Pulmonary artery endothelial cell (primary cell): ENCODE results near the gene PIKFYVE. TPM values are rescaled to one million over a fixed set of nuclear protein-coding genes. Genes with fewer than 3 reads are reported as not detected.
"Not testable (repeated sequence)": the region's sequence is repeated elsewhere in the genome, so short reads cannot be mapped to it uniquely, and the experiment has no call there.

Experiments used
- DNase-seq: peaks from one replicate; pipeline ENCODE4 v3.0.0-alpha.2; 2011; ENCODE audit warnings: low read depth, low spot score
- total RNA-seq: library from RNA; depleted of rRNA; stranded (reverse); fragments of >200 nt; gene quantifications from 2 replicates; pipeline ENCODE4 v1.2.3, GENCODE V29; 2014

PIKFYVE gene
- total RNA-seq, 1 donor from 2014 or later, result 23.4 TPM

- no peak for DNase-seq
These were observed 92.9 kb downstream of the PIKFYVE start for GRCh38 chr2:208358758-208359631.

GRCh38 chr2:208359632-208359986 lies 93.6 kb downstream of the PIKFYVE start:
- DNase-seq, result no peak

- DNase-seq, result no peak
These were observed 94.4 kb downstream of the PIKFYVE start for GRCh38 chr2:208360259-208361076.

- no peak for DNase-seq
These were observed 95.0 kb downstream of the PIKFYVE start for GRCh38 chr2:208361077-208361441.

- no peak for DNase-seq
These were observed 97.4 kb downstream of the PIKFYVE start for GRCh38 chr2:208363485-208363884.

GRCh38 chr2:208366215-208367127 lies 100.4 kb downstream of the PIKFYVE start:
- DNase-seq, result no peak

GRCh38 chr2:208369091-208369490 lies 103.0 kb downstream of the PIKFYVE start:
- DNase-seq, result no peak

- no peak for DNase-seq
These were observed 105.0 kb downstream of the PIKFYVE start for GRCh38 chr2:208370881-208371633.

- no peak for DNase-seq
These were observed 105.5 kb downstream of the PIKFYVE start for GRCh38 chr2:208371634-208371935.

- DNase-seq, result no peak
These were observed 107.5 kb downstream of the PIKFYVE start for GRCh38 chr2:208373460-208374089.

- no peak for DNase-seq
These were observed 109.5 kb downstream of the PIKFYVE start for GRCh38 chr2:208375491-208376068.

GRCh38 chr2:208377344-208377860 lies 111.3 kb downstream of the PIKFYVE start:
- not testable (repeated sequence) for DNase-seq

- no peak for DNase-seq
These were observed 113.1 kb downstream of the PIKFYVE start for GRCh38 chr2:208379192-208379591.

GRCh38 chr2:208384637-208385036 lies 118.6 kb downstream of the PIKFYVE start:
- DNase-seq, result no peak

- DNase-seq, result no peak
These were observed 120.5 kb downstream of the PIKFYVE start for GRCh38 chr2:208386541-208386940.

- DNase-seq, result no peak
These were observed 123.9 kb downstream of the PIKFYVE start for GRCh38 chr2:208389940-208390339.

GRCh38 chr2:208392300-208392699 lies 126.2 kb downstream of the PIKFYVE start:
- no peak for DNase-seq

GRCh38 chr2:208396796-208397195 lies 130.7 kb downstream of the PIKFYVE start:
- DNase-seq, result not testable (repeated sequence)

GRCh38 chr2:208399201-208399600 lies 133.1 kb downstream of the PIKFYVE start:
- no peak for DNase-seq
